Retinal pigment epithelial cell (primary cell): ENCODE data around the gene PPP2R3B.

ENCODE experiments used
- DNase-seq: peaks from one replicate; pipeline ENCODE4 v3.0.0-alpha.2; 2010; ENCODE audit warnings: low read depth
- H3K4me3 ChIP-seq: 2 replicates; pipeline ENCODE4 v1.5.1; 2011; ENCODE audit warnings: mild to moderate bottlenecking, low read length, control low read depth, moderate library complexity
- CTCF ChIP-seq: conservative IDR thresholded peaks from 2 replicates; pipeline ENCODE4 v1.5.1; 2011; ENCODE audit warnings: low read depth, low read length, control low read depth, inconsistent platforms

PPP2R3B gene

DNA sequence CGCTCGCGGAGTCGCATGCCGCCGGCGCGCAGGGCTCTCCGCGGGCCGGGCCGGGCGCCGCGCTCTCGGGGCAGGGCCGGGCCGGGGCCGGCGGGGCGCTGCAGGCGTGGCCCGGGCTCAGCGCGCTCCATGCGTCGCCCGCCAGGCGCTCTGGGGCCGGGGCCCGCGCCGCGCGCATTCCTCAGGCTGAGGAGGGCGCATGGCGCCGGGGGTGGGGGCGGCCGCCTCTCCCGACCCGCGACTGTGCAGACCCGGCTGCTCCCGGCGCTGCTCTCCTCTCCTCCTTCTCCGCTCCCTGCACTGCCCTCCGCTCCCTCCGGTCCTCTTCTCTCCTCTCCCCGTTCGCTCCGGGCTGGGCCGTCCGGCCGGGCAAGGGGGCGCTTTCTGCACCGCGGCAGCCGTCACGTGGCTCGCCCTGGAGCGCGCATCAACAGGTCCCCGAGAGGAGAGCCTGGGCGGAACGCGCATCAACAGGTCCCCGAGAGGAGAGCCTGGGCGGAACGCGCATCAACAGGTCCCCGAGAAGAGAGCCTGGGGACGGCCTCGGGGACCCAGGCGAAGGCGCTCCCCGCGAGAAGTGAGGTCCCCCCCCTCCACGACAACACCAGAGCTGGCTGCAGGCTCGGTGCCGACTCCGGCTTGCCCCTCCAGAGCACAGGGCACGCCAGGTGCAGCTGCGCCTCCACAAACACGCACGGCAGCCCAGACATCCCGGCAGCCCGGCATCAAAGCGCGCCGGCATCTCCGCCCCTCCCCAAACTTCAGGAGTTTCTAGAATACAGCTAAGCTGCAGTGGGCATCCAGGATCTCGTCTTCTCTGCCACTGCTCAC lies 12.9 kb downstream of the PPP2R3B start:
- no peak for TF ChIP-seq CTCF
- peak overlapping the region; percentile 52 for H3K4me3 ChIP-seq
- DNase-seq, result no peak

DNA sequence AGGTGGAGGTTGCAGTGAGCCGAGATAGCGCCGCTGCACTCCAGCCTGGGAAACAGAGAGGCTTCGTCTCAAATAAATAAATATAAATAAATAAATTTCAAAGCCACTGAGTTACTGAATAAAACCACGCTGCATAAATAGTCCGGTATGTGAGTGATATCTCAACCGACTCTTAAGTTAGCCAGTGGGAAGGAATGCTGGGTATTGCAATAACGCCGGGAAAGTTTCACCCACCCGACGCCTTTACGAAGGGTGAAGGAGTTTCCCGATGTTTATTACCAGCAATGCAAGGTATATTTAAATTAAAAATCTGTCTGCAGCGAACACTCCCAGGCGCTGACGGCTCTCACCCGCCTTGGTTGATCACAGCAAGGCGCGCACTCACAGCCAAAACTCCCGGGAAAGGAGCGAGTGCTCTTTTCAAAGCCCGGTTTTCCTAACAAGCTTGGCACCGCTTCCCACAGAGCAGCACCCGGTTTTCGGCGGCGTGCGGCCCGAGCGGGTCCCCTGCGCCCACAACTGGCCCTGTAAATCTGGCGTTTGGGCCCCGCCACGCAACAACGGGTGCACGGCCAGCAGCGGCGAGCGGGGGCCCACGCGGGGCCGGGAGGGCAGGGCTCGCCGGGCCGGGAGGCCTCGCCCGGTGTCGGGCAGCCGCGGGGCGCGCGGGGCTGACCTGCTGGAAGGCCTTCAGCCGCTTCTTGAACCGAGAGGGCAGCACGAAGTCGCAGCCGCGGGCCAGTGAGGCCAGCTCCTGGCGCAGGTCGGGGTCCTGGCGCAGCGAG lies 13.7 kb downstream of the PPP2R3B start:
- no peak for TF ChIP-seq CTCF
- DNase-seq, result no peak
- H3K4me3 ChIP-seq, result peak overlapping the region; percentile 52

DNA sequence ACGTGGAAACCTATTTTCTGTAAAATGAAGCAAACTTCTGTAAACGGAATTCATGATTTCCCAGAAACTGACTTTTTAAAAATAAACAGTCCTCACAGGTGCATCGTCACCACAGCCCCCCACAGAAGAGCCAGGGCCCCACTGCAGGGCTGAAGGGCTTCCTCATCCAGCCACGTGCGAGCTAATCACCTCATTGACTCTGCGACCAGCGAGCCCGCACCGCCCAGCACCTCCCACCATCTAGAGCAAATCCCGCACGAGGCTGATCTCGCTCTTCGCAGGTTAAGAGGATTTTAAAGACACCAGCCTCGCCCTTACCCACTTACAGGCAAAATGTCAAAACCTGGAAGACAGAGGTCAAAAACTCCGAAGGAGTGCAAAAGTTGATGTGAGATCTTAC lies 14.8 kb downstream of the PPP2R3B start:
- H3K4me3 ChIP-seq, result peak overlapping the region; percentile 52
- DNase-seq, result no peak

DNA sequence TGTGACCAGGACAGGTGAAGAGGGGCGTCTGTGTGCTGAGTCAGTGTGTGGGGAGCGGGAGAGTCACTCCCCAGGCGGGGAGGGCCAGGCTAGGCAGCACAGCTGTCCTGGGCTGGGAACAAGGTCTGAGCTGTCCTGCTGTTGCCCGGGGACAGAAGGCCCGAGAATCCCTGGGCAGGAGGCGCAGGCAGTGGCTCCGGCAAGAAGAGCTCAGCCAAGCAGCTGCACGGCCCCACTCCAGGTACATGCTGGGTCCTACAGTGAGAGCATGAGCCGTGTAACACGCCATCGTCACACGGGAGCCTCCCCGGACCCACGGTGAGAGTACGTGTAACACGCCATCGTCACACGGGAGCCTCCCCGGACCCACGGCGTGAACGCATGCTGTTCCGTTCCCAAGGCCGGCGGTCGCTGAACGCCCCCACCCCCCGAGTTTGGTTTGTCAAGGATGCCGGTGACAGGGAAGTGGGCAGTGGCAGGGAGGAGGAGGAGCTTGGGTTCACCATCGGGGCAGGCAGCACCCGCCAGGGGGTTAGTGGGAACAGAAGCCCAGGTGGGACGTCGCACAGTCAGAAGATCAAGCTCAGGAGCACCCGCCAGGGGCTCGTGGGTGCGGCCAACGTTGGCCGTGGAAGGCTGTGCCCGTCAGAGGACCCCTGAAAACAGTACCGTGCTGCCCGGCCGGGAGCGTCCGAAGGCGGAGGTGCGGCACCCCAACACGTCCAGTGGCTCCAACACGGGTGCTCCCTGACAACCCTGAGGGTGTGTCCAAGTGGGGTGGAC lies 15.6 kb downstream of the PPP2R3B start:
- DNase-seq, result no peak
- no peak overlapping the region for H3K4me3 ChIP-seq
- TF ChIP-seq CTCF, result no peak

More for the DNA sequence above, 14.8 kb downstream of the PPP2R3B start:
- no peak for TF ChIP-seq CTCF

DNA sequence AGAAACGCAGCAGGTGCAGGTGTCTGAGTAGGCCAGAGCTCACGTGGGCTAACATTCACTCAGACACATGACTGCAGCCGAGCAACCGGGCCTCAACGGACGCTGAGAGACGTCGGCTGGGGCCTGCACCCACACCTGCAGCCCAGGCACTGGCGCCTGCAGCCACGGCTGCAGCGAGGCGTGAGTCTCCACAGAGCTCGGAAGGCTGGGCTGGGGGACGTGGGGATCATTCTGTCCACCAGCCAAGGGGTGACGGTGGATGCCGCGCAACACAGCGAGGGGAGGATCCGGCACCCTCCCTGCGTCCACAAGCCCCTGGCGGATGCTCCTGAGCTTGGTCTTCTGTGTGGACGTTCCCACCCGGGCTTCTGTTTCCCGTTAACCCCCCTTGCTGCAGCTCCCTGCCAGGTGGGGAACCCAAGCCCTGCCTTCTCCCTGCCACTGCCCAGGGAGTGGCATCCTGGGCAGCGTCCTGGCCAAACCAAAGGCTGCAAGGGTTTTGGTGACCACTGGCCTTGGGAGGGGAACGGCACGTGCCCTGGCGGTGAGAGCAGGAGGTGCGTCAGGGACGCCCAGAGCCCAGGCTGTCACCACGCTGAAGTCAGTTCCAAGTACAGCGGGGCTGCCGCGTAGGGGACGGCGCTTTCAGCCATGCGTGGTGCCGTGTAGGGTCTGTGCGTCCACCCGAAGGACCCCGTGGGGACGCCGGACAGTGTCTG lies 16.3 kb downstream of the PPP2R3B start:
- no peak for DNase-seq
- no peak overlapping the region for H3K4me3 ChIP-seq
- TF ChIP-seq CTCF, result no peak

GRCh38 chrX:369563-370101 lies 17.1 kb downstream of the PPP2R3B start:
- no peak for TF ChIP-seq CTCF
- no peak overlapping the region for H3K4me3 ChIP-seq
- DNase-seq, result no peak
